ENCODE results near the gene NOX4.
A peak's percentile ranks its signal among the peaks of the same experiment; 100 is the strongest.
"Not testable (repeated sequence)": the region's sequence is repeated elsewhere in the genome, so short reads cannot be mapped to it uniquely, and the experiment has no call there.

NOX4 gene

GRCh38 chr11:89378986-89379385 lies 112.2 kb downstream of the NOX4 start:
- FAIRE-seq, result not testable (repeated sequence)

- peak; percentile 95 for FAIRE-seq
Observed at GRCh38 chr11:89369356-89369755, 121.8 kb downstream of the NOX4 start.

- FAIRE-seq, result not testable (repeated sequence)
Observed at GRCh38 chr11:89364856-89365255, 126.3 kb downstream of the NOX4 start.

- FAIRE-seq, result no peak
Observed at GRCh38 chr11:89361734-89362133, 129.4 kb downstream of the NOX4 start.

- not testable (repeated sequence) for FAIRE-seq
Observed at GRCh38 chr11:89359208-89359607, 132.0 kb downstream of the NOX4 start.

GRCh38 chr11:89358761-89359160 lies 132.4 kb downstream of the NOX4 start:
- FAIRE-seq, result no peak

- FAIRE-seq, result no peak
Observed at GRCh38 chr11:89355646-89356045, 135.5 kb downstream of the NOX4 start.

- FAIRE-seq, result not testable (repeated sequence)
Observed at GRCh38 chr11:89354513-89354912, 136.7 kb downstream of the NOX4 start.

- FAIRE-seq, result no peak
Observed at GRCh38 chr11:89347071-89347470, 144.1 kb downstream of the NOX4 start.

- no peak for FAIRE-seq
Observed at GRCh38 chr11:89346601-89347000, 144.6 kb downstream of the NOX4 start.

GRCh38 chr11:89342880-89343572 lies 148.1 kb downstream of the NOX4 start:
- FAIRE-seq, result not testable (repeated sequence)

GRCh38 chr11:89340450-89340849 lies 150.7 kb downstream of the NOX4 start:
- not testable (repeated sequence) for FAIRE-seq

GRCh38 chr11:89338073-89338472 lies 153.1 kb downstream of the NOX4 start:
- FAIRE-seq, result not testable (repeated sequence)

- peak; percentile 24 for FAIRE-seq
Observed at GRCh38 chr11:89337100-89337650, 154.0 kb downstream of the NOX4 start.

- FAIRE-seq, result peak; percentile 95
Observed at GRCh38 chr11:89333704-89334103, 157.5 kb downstream of the NOX4 start.

GRCh38 chr11:89331940-89332339 lies 159.2 kb downstream of the NOX4 start:
- not testable (repeated sequence) for FAIRE-seq

- FAIRE-seq, result no peak
Observed at GRCh38 chr11:89327885-89328284, 163.3 kb downstream of the NOX4 start.

- no peak for FAIRE-seq
Observed at GRCh38 chr11:89321401-89321800, 169.8 kb downstream of the NOX4 start.

- not testable (repeated sequence) for FAIRE-seq
Observed at GRCh38 chr11:89310607-89311006, 180.6 kb downstream of the NOX4 start.

GRCh38 chr11:89309321-89309985 lies 181.7 kb downstream of the NOX4 start:
- FAIRE-seq, result not testable (repeated sequence)

- not testable (repeated sequence) for FAIRE-seq
Observed at GRCh38 chr11:89308272-89308671, 182.9 kb downstream of the NOX4 start.

GRCh38 chr11:89303029-89303428 lies 188.1 kb downstream of the NOX4 start:
- not testable (repeated sequence) for FAIRE-seq

GRCh38 chr11:89295023-89295422 lies 196.2 kb downstream of the NOX4 start:
- not testable (repeated sequence) for FAIRE-seq
